HG03565 (cell line): ENCODE results near the gene FEM1C.
A peak's percentile ranks its signal among the peaks of the same experiment; 100 is the strongest.

ENCODE experiments used
- ATAC-seq: cut with Tn5 transposase; IDR thresholded peaks from one replicate; pipeline ENCODE4 v1.9.1; 2021; ENCODE audit warnings: mild to moderate bottlenecking, moderate library complexity; ENCODE audit not compliant: unreplicated experiment

FEM1C gene

GRCh38 chr5:115524199-115524847 lies 20.3 kb downstream of the FEM1C start:
- no peak for ATAC-seq

GRCh38 chr5:115522832-115523403 lies 21.7 kb downstream of the FEM1C start:
- ATAC-seq, result no peak

GRCh38 chr5:115520191-115520590 lies 24.4 kb downstream of the FEM1C start:
- no peak for ATAC-seq

- no peak for ATAC-seq
Measured at GRCh38 chr5:115516372-115516771, 28.2 kb downstream of the FEM1C start.

GRCh38 chr5:115514220-115514619 lies 30.4 kb downstream of the FEM1C start:
- no peak for ATAC-seq

GRCh38 chr5:115511632-115512031 lies 32.9 kb downstream of the FEM1C start:
- no peak for ATAC-seq

- no peak for ATAC-seq
Measured at GRCh38 chr5:115510145-115510645, 34.4 kb downstream of the FEM1C start.

GRCh38 chr5:115509547-115509946 lies 35.0 kb downstream of the FEM1C start:
- no peak for ATAC-seq

- ATAC-seq, result no peak
Measured at GRCh38 chr5:115507681-115508080, 36.9 kb downstream of the FEM1C start.

GRCh38 chr5:115503420-115503819 lies 41.2 kb downstream of the FEM1C start:
- ATAC-seq, result no peak

GRCh38 chr5:115501464-115502210 lies 42.9 kb downstream of the FEM1C start:
- ATAC-seq, result no peak

- no peak for ATAC-seq
Measured at GRCh38 chr5:115500225-115500624, 44.4 kb downstream of the FEM1C start.

GRCh38 chr5:115496936-115497576 lies 47.5 kb downstream of the FEM1C start:
- no peak for ATAC-seq

GRCh38 chr5:115494570-115495289 lies 49.8 kb downstream of the FEM1C start:
- ATAC-seq, result no peak

- no peak for ATAC-seq
Measured at GRCh38 chr5:115490596-115490995, 54.0 kb downstream of the FEM1C start.

GRCh38 chr5:115489733-115490132 lies 54.8 kb downstream of the FEM1C start:
- ATAC-seq, result no peak

- peak; percentile 51 for ATAC-seq
Measured at GRCh38 chr5:115487756-115488155, 56.8 kb downstream of the FEM1C start.

- ATAC-seq, result no peak
Measured at GRCh38 chr5:115487168-115487567, 57.4 kb downstream of the FEM1C start.

- ATAC-seq, result no peak
Measured at GRCh38 chr5:115486728-115487127, 57.8 kb downstream of the FEM1C start.

GRCh38 chr5:115484368-115484767 lies 60.2 kb downstream of the FEM1C start:
- no peak for ATAC-seq

- no peak for ATAC-seq
Measured at GRCh38 chr5:115480900-115481299, 63.7 kb downstream of the FEM1C start.
